K562 (cell line): ENCODE results near the gene SUFU. TPM values are rescaled to one million over a fixed set of nuclear protein-coding genes. Genes with fewer than 3 reads are reported as not detected.

Experiments
- ATAC-seq: fragments of 200-7000 bp; cut with Tn5 transposase; 3 replicates; pipeline ENCODE4 v1.9.1; 2020; ENCODE audit warnings: moderate library complexity
- BruUV-seq: library from RNA; stranded (reverse); fragments of 400-500 nt; replicated peaks from 2 replicates; lab custom pipeline; 2021; lab: Mats Ljungman, UMichigan
- CTCF ChIA-PET: fragments of 300-600 bp; formaldehyde crosslinking; extraction: SDS; loops from one replicate; lab custom pipeline; 2021; ENCODE audit warnings: low intra/inter-chr PET ratio; lab: Yijun Ruan, JAX
- POLR2A ChIA-PET: fragments of 300-600, 350-650 bp; sonication (Branson Sonifier 250); formaldehyde crosslinking; extraction: SDS; loops from one replicate; lab custom pipeline; 2021; ENCODE audit warnings: antibody characterized with exemption, inconsistent platforms; lab: Yijun Ruan, JAX
- DNase-seq, 4 experiments: peaks; one replicate each; pipeline versions ENCODE4 v3.0.0 to v3.0.0-alpha.2; 2011 to 2018; ENCODE audit warnings: low spot score in 3 of 4, mixed read lengths in 3 of 4; ENCODE audit errors: extremely low read depth in 1 of 4
- FAIRE-seq: peaks from 2 replicates; lab custom pipeline; 2011; peaks lifted over from hg19 to GRCh38; lab: Jason Lieb, UNC
- H2AFZ ChIP-seq: 2 replicates; pipeline ENCODE4 v1.6.0; 2011; ENCODE audit warnings: low read depth, low read length, control low read depth, inconsistent platforms
- H3K27ac ChIP-seq: fragments of 200-600 bp; 3 replicates; pipeline ENCODE4 v1.8.0; 2011; ENCODE audit warnings: low read depth, mild to moderate bottlenecking, control low read depth, inconsistent platforms, low read length, moderate library complexity, mixed read lengths; ENCODE audit errors: extremely low read depth
- H3K27me3 ChIP-seq, 2 experiments: fragments of 300-600 bp in 1 of 2; 2 replicates in 1 of 2; 3 replicates in 1 of 2; pipeline versions ENCODE4 v1.6.0 to v1.8.0; 2011; ENCODE audit warnings: inconsistent platforms in 2 of 2, low read length in 2 of 2, mild to moderate bottlenecking in 1 of 2, mixed read lengths in 1 of 2, moderate library complexity in 1 of 2; ENCODE audit not compliant: control insufficient read depth in 2 of 2, insufficient read depth in 2 of 2
- H3K36me3 ChIP-seq: fragments of 300-600 bp; 3 replicates; pipeline ENCODE4 v1.8.0; 2011; ENCODE audit warnings: mild to moderate bottlenecking, low read length, inconsistent platforms; ENCODE audit not compliant: control insufficient read depth, insufficient read depth
- H3K4me1 ChIP-seq, 2 experiments: fragments of 200-600 bp in 1 of 2; replicated peaks in 1 of 2; 2 replicates in 1 of 2; 3 replicates in 1 of 2; pipeline versions ENCODE4 v1.5.1 to v1.8.0; 2011; ENCODE audit warnings: inconsistent platforms in 2 of 2, low read length in 2 of 2, mild to moderate bottlenecking in 1 of 2, mixed read lengths in 1 of 2, moderate library complexity in 1 of 2; ENCODE audit not compliant: control insufficient read depth in 2 of 2, insufficient read depth in 2 of 2
- H3K4me2 ChIP-seq: 2 replicates; pipeline ENCODE4 v1.6.1; 2011; ENCODE audit warnings: low read length, control low read depth, inconsistent platforms, mixed read lengths; ENCODE audit not compliant: insufficient read depth
- H3K4me3 ChIP-seq: fragments of 200-600 bp; sonication (generic), shearing (Covaris generic); 2 replicates; pipeline ENCODE4 v1.5.1; 2016; ENCODE audit warnings: control low read depth, inconsistent platforms
- H3K79me2 ChIP-seq: fragments of 200-600 bp; 3 replicates; pipeline ENCODE4 v1.8.0; 2011; ENCODE audit warnings: low read length, inconsistent platforms; ENCODE audit not compliant: control insufficient read depth, insufficient read depth
- H3K9ac ChIP-seq, 2 experiments: 2 replicates each; pipeline versions ENCODE4 v1.6.0 to v1.6.1; 2011; ENCODE audit warnings: low read depth in 2 of 2, low read length in 2 of 2, control low read depth in 1 of 2, inconsistent platforms in 1 of 2, mild to moderate bottlenecking in 1 of 2, mixed read lengths in 1 of 2; ENCODE audit not compliant: insufficient read depth in 1 of 2
- H3K9me1 ChIP-seq: one replicate; pipeline ENCODE4 v1.6.0; 2011; ENCODE audit warnings: inconsistent platforms, mild to moderate bottlenecking, low read length, moderate library complexity; ENCODE audit not compliant: control insufficient read depth, insufficient read depth
- H3K9me3 ChIP-seq: replicated peaks from 2 replicates; pipeline ENCODE4 v1.5.1; 2011; ENCODE audit warnings: low read depth, low read length, inconsistent platforms; ENCODE audit not compliant: control insufficient read depth, insufficient read depth
- H4K20me1 ChIP-seq: replicated peaks from 2 replicates; pipeline ENCODE4 v1.6.1; 2011; ENCODE audit warnings: low read length, inconsistent platforms, mixed read lengths; ENCODE audit not compliant: control insufficient read depth, insufficient read depth
- CSDE1 ChIP-seq, 2 experiments: fragments of 450-650 bp; IDR thresholded peaks; 2 replicates each; pipeline ENCODE4 v1.6.1; 2016; ENCODE audit warnings: mild to moderate bottlenecking in 1 of 2
- E2F8 ChIP-seq: fragments of 450-650 bp; IDR thresholded peaks from 2 replicates; pipeline ENCODE4 v1.7.1; 2018; ENCODE audit warnings: mild to moderate bottlenecking, low read depth; ENCODE audit not compliant: partially characterized antibody
- ETV1 ChIP-seq: fragments of 450-650 bp; conservative IDR thresholded peaks from 2 replicates; pipeline ENCODE4 v1.6.1; 2016; ENCODE audit warnings: missing genetic modification characterization, control low read depth, low read depth, missing compliant biosample characterization
- NFYB ChIP-seq: IDR thresholded peaks from 2 replicates; pipeline ENCODE4 v1.6.1; 2011; ENCODE audit warnings: mild to moderate bottlenecking, moderate library complexity; ENCODE audit not compliant: insufficient read length; ENCODE audit errors: extremely low read depth
- NR2C2 ChIP-seq, 2 experiments: fragments of 200-800 bp in 1 of 2; sonication (Bioruptor generic) in 1 of 2; sonication (generic) in 1 of 2; formaldehyde crosslinking in 1 of 2; IDR thresholded peaks; 2 replicates each; pipeline versions ENCODE4 v1.6.1 to v1.8.0; 2016 to 2022; ENCODE audit warnings: mild to moderate bottlenecking in 1 of 2, missing compliant biosample characterization in 1 of 2, missing genetic modification characterization in 1 of 2, missing genetic modification reagents in 1 of 2
- RBM39 ChIP-seq: fragments of 200-400 bp; formaldehyde crosslinking; optimal IDR thresholded peaks from 2 replicates; pipeline ENCODE3; 2018; ENCODE audit warnings: low read depth, low read length
- SMARCA4 ChIP-seq: fragments of 450-650 bp; IDR thresholded peaks from 2 replicates; pipeline ENCODE4 v1.6.1; 2016
- YY1 ChIP-seq, 3 experiments: IDR thresholded peaks; 2 replicates each; pipeline ENCODE4 v1.6.1; 2011; ENCODE audit warnings: low read length in 2 of 3, mild to moderate bottlenecking in 2 of 3, moderate library complexity in 2 of 3, borderline replicate concordance in 1 of 3, control low read depth in 1 of 3, low read depth in 1 of 3; ENCODE audit not compliant: insufficient read depth in 3 of 3, insufficient replicate concordance in 2 of 3, control insufficient read depth in 1 of 3, insufficient read length in 1 of 3; ENCODE audit errors: extremely low read depth in 1 of 3
- ZSCAN29 ChIP-seq: fragments of 450-650 bp; IDR thresholded peaks from 2 replicates; pipeline ENCODE4 v1.6.1; 2017
- WGBS: fragments of 100-300 bp; shearing (Covaris generic); methylation state at CpG from one replicate; pipeline ENCODE4 v1.1.6; 2016; ENCODE audit warnings: low coverage, mixed read lengths; ENCODE audit not compliant: insufficient coverage; ENCODE audit errors: missing lambda C conversion rate; 5-methylcytosine and 5-hydroxymethylcytosine counted together
- in situ Hi-C: fragments of 300-500 bp; cut with MboI; formaldehyde crosslinking; loops from 4 replicates; pipeline ENCODE4 v1.15.0; 2018; ENCODE audit warnings: inconsistent platforms, mixed read lengths
- intact Hi-C: fragments of 100-400 bp; cut with micrococcal nuclease; formaldehyde crosslinking; loops from 2 replicates; pipeline ENCODE4 v1.14.2; 2022
- polyA plus RNA-seq, 8 experiments: library from polyadenylated mRNA; depleted of rRNA in 4 of 8; stranded (reverse) in 5 of 8; unstranded in 3 of 8; fragments of >200 nt; fragmentation: Nextera tagmentation in 2 of 8; fragmentation: Illumina TruSeq in 1 of 8; extraction: Ambion mirVana in 2 of 8; extraction: Trizol in 1 of 8; gene quantifications; 2 replicates each; pipeline versions ENCODE4 v1.2.1 to v1.2.3, GENCODE V29; 2011 to 2014; ENCODE audit warnings: inconsistent platforms in 1 of 8, missing spikeins in 1 of 8
- total RNA-seq, 7 experiments: library from RNA; depleted of rRNA in 6 of 7; stranded (reverse); fragments of >200 nt in 6 of 7; fragmentation: Illumina TruSeq in 2 of 7; extraction: Trizol in 2 of 7; gene quantifications; 2 replicates each; pipeline versions ENCODE4 v1.2.1 to v1.2.3, GENCODE V29; 2011 to 2021; ENCODE audit warnings: low replicate concordance in 1 of 7
- TF ChIP-seq, protein P1 (sequence below): fragments of 150-350 bp; IDR thresholded peaks from 2 replicates; pipeline ENCODE4 v1.6.1; 2014; ENCODE audit warnings: low read depth, mild to moderate bottlenecking, low read length, borderline replicate concordance

SUFU gene
- total and polyA plus RNA-seq, 9 of the 15 experiments (the other 6 are each of a cell fraction or from before 2014, with no cell fraction given): 0.59 to 6.3 (median 0.82) TPM

DNA sequence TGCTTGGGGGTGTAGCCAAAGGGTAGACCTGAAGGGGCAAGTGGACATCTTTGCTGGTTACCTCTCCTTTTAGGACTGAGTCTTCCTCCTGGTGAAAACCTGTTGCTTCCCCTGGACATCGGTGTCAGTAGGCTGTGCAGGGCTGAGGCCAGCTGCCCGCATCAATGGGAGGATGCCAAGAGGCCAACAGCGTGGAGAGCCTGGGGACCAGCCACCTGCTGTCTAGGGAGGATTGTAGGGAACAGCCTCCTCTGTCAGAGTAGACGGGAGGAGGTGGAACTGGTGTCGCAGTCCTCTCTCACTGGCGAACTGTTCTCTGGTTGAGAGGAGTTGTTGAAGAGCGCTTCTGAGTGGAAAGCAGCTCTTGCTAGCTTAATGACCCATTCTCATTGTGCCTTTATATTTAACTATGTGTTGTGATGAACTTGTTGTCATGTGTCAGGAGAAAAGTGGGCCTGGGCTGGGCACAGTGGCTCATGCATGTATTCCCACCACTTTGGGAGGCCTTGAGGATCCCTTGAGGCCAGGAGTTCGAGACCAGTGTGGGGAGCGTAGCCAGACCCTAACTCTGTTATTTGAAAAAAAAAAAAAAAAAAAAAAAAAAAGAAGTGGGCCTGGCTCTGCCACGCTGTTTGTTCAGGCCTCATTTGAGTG is 1.8 kb downstream of the SUFU start:
- DNase-seq: no peak
- Histone ChIP-seq H3K27me3 (no peaks in the 10 kb centered on the region), H2AFZ (no peak overlapping the region), H3K4me2 (0 out of 2 replicates have a peak overlapping the region, but pooled peaks have one; percentile 92), H3K79me2 (peaks cover 39% of the 10 kb centered on the region), H3K4me3 (no peak overlapping the region), H4K20me1 (no peaks in the 10 kb centered on the region), H3K9ac (peak overlapping the region in 1 of 2 experiments; percentile 53; a peak in 1 of 4 replicates), H3K27ac (no peak overlapping the region), H3K9me1 (no peaks in the 10 kb centered on the region), H3K9me3 (no peaks in the 10 kb centered on the region), H3K4me1 (peaks cover 4 to 10% of the 10 kb centered on the region in 2 experiments; a peak in 4 of 5 replicates), H3K36me3 (peaks cover 20% of the 10 kb centered on the region)
- FAIRE-seq: no peak
- no TSS peak for BruUV-seq
- CTCF ChIA-PET: no interaction called here
- intact Hi-C loops (no loop called here), in situ Hi-C loops (loop anchor here (25.0 kb wide), 1 partner anchor 668 kb away; the partner anchor contains the start of gene KCNIP2)
- TF ChIP-seq NFYB (no peak), ETV1 (tag) (no peak), ZSCAN29 (no peak), CSDE1 (IDR thresholded peaks at IDR 0.05) (no peak), E2F8 (no peak), YY1 (IDR thresholded peaks at IDR 0.05; ENCODE audit: borderline replicate concordance in 1 of 3, control insufficient read depth in 1 of 3, extremely low read depth in 1 of 3, insufficient read depth in 3 of 3, insufficient read length in 1 of 3, insufficient replicate concordance in 2 of 3, low read depth in 1 of 3, low read length in 2 of 3) (no peak), SMARCA4 (no peak), NR2C2 (CRISPR knock-in tag; IDR thresholded peaks at IDR 0.05) (no peak), NR2C2 (tag; IDR thresholded peaks at IDR 0.05) (no peak), RBM39 (no peak)
- TF ChIP-seq, protein P1, sequence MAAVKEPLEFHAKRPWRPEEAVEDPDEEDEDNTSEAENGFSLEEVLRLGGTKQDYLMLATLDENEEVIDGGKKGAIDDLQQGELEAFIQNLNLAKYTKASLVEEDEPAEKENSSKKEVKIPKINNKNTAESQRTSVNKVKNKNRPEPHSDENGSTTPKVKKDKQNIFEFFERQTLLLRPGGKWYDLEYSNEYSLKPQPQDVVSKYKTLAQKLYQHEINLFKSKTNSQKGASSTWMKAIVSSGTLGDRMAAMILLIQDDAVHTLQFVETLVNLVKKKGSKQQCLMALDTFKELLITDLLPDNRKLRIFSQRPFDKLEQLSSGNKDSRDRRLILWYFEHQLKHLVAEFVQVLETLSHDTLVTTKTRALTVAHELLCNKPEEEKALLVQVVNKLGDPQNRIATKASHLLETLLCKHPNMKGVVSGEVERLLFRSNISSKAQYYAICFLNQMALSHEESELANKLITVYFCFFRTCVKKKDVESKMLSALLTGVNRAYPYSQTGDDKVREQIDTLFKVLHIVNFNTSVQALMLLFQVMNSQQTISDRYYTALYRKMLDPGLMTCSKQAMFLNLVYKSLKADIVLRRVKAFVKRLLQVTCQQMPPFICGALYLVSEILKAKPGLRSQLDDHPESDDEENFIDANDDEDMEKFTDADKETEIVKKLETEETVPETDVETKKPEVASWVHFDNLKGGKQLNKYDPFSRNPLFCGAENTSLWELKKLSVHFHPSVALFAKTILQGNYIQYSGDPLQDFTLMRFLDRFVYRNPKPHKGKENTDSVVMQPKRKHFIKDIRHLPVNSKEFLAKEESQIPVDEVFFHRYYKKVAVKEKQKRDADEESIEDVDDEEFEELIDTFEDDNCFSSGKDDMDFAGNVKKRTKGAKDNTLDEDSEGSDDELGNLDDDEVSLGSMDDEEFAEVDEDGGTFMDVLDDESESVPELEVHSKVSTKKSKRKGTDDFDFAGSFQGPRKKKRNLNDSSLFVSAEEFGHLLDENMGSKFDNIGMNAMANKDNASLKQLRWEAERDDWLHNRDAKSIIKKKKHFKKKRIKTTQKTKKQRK: no peak
- no peak for ATAC-seq
- POLR2A ChIA-PET: interaction anchor here (0.9 to 1.7 kb wide), 4 partner anchors 15 to 78 kb away, joined by 3 to 6 read pairs (median 4); partner anchors contain the start of gene C10orf95
- 91% methylated on average over 6 of the region's 10 CpGs for WGBS
